T-helper 1 cell treated with Interleukin-12 subunit alpha and Interleukin-12 subunit beta and Interleukin-4 antibody, amounts not matched to agents 30 μg/mL and 1 μg/mL, for 36 hours (primary cell): ENCODE data around the gene CCND1.

Source experiments
- H3K27ac Mint-ChIP-seq: one replicate; pipeline ENCODE4 v1.8.0; 2021; ENCODE audit warnings: mild to moderate bottlenecking, mixed read lengths
- H3K27me3 Mint-ChIP-seq: one replicate; pipeline ENCODE4 v1.8.0; 2021; ENCODE audit warnings: low read depth, mixed read lengths
- H3K36me3 Mint-ChIP-seq: one replicate; pipeline ENCODE4 v1.8.0; 2021; ENCODE audit warnings: low read depth, mixed read lengths
- H3K4me1 Mint-ChIP-seq: one replicate; pipeline ENCODE4 v1.8.0; 2021; ENCODE audit warnings: low read depth, mixed read lengths
- H3K4me3 Mint-ChIP-seq: one replicate; pipeline ENCODE4 v1.8.0; 2021; ENCODE audit warnings: mild to moderate bottlenecking, moderate library complexity, mixed read lengths
- H3K9me3 Mint-ChIP-seq: one replicate; pipeline ENCODE4 v1.8.0; 2021; ENCODE audit warnings: mixed read lengths

The CCND1 gene

DNA sequence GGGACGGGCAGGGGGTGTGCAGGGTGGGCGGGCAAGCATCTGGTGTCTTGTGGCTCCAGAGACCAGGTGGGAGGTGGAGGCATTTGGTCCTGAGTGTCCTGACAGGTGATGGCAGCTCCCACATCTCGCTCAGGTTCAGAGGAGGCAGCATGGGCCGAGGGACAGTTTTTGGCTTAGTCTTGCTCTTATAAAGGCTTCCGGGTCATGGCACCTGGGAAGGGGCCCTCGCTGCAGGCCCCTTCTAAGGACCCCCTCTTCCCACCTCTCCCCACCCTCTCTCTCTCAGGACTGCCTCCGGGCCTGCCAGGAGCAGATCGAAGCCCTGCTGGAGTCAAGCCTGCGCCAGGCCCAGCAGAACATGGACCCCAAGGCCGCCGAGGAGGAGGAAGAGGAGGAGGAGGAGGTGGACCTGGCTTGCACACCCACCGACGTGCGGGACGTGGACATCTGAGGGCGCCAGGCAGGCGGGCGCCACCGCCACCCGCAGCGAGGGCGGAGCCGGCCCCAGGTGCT lies 9.9 kb downstream of the CCND1 start:
- H3K27me3 Mint-ChIP-seq, result no peaks in the 10 kb centered on the region
- no peaks in the 10 kb centered on the region for H3K9me3 Mint-ChIP-seq

DNA sequence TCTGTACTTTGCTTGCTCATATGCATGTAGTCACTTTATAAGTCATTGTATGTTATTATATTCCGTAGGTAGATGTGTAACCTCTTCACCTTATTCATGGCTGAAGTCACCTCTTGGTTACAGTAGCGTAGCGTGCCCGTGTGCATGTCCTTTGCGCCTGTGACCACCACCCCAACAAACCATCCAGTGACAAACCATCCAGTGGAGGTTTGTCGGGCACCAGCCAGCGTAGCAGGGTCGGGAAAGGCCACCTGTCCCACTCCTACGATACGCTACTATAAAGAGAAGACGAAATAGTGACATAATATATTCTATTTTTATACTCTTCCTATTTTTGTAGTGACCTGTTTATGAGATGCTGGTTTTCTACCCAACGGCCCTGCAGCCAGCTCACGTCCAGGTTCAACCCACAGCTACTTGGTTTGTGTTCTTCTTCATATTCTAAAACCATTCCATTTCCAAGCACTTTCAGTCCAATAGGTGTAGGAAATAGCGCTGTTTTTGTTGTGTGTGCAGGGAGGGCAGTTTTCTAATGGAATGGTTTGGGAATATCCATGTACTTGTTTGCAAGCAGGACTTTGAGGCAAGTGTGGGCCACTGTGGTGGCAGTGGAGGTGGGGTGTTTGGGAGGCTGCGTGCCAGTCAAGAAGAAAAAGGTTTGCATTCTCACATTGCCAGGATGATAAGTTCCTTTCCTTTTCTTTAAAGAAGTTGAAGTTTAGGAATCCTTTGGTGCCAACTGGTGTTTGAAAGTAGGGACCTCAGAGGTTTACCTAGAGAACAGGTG lies 11.1 kb downstream of the CCND1 start:
- Mint-ChIP-seq H3K9me3 (no peaks in the 10 kb centered on the region), H3K27ac (no peak overlapping the region), H3K27me3 (no peaks in the 10 kb centered on the region), H3K36me3 (no peaks in the 10 kb centered on the region), H3K4me3 (no peak overlapping the region), H3K4me1 (no peaks in the 10 kb centered on the region)

More for the DNA sequence above, 9.9 kb downstream of the CCND1 start:
- H3K4me1 Mint-ChIP-seq, result no peaks in the 10 kb centered on the region
- H3K27ac Mint-ChIP-seq, result no peak overlapping the region
- H3K36me3 Mint-ChIP-seq, result no peaks in the 10 kb centered on the region
- H3K4me3 Mint-ChIP-seq, result no peak overlapping the region

DNA sequence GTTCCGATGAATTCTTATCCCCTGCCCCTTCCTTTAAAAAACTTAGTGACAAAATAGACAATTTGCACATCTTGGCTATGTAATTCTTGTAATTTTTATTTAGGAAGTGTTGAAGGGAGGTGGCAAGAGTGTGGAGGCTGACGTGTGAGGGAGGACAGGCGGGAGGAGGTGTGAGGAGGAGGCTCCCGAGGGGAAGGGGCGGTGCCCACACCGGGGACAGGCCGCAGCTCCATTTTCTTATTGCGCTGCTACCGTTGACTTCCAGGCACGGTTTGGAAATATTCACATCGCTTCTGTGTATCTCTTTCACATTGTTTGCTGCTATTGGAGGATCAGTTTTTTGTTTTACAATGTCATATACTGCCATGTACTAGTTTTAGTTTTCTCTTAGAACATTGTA lies 12.0 kb downstream of the CCND1 start:
- Mint-ChIP-seq H3K36me3 (no peaks in the 10 kb centered on the region), H3K27me3 (no peaks in the 10 kb centered on the region), H3K9me3 (no peaks in the 10 kb centered on the region), H3K4me3 (no peak overlapping the region), H3K4me1 (no peaks in the 10 kb centered on the region), H3K27ac (no peak overlapping the region)

DNA sequence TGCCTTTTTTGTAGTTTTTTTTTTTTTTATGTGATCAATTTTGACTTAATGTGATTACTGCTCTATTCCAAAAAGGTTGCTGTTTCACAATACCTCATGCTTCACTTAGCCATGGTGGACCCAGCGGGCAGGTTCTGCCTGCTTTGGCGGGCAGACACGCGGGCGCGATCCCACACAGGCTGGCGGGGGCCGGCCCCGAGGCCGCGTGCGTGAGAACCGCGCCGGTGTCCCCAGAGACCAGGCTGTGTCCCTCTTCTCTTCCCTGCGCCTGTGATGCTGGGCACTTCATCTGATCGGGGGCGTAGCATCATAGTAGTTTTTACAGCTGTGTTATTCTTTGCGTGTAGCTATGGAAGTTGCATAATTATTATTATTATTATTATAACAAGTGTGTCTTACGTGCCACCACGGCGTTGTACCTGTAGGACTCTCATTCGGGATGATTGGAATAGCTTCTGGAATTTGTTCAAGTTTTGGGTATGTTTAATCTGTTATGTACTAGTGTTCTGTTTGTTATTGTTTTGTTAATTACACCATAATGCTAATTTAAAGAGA lies 12.5 kb downstream of the CCND1 start:
- H3K27me3 Mint-ChIP-seq, result no peaks in the 10 kb centered on the region
- H3K4me1 Mint-ChIP-seq, result no peaks in the 10 kb centered on the region
- no peaks in the 10 kb centered on the region for H3K36me3 Mint-ChIP-seq
- H3K4me3 Mint-ChIP-seq, result no peak overlapping the region
- H3K9me3 Mint-ChIP-seq, result no peaks in the 10 kb centered on the region
- no peak overlapping the region for H3K27ac Mint-ChIP-seq

DNA sequence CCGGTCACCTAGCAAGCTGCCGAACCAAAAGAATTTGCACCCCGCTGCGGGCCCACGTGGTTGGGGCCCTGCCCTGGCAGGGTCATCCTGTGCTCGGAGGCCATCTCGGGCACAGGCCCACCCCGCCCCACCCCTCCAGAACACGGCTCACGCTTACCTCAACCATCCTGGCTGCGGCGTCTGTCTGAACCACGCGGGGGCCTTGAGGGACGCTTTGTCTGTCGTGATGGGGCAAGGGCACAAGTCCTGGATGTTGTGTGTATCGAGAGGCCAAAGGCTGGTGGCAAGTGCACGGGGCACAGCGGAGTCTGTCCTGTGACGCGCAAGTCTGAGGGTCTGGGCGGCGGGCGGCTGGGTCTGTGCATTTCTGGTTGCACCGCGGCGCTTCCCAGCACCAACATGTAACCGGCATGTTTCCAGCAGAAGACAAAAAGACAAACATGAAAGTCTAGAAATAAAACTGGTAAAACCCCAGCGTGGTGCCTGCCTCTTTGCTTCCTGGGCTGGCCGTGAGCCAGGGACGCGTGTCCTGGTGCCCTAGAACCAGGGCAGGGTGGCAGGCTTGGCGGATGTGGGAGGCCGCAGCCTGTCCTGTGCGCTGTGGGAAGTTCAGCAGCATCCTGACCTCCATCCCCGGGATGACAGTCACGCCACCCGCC lies 13.2 kb downstream of the CCND1 start:
- no peaks in the 10 kb centered on the region for H3K4me1 Mint-ChIP-seq
- H3K27me3 Mint-ChIP-seq, result no peaks in the 10 kb centered on the region
- H3K9me3 Mint-ChIP-seq, result no peaks in the 10 kb centered on the region
- no peaks in the 10 kb centered on the region for H3K36me3 Mint-ChIP-seq
- H3K4me3 Mint-ChIP-seq, result no peak overlapping the region
- H3K27ac Mint-ChIP-seq, result no peak overlapping the region

DNA sequence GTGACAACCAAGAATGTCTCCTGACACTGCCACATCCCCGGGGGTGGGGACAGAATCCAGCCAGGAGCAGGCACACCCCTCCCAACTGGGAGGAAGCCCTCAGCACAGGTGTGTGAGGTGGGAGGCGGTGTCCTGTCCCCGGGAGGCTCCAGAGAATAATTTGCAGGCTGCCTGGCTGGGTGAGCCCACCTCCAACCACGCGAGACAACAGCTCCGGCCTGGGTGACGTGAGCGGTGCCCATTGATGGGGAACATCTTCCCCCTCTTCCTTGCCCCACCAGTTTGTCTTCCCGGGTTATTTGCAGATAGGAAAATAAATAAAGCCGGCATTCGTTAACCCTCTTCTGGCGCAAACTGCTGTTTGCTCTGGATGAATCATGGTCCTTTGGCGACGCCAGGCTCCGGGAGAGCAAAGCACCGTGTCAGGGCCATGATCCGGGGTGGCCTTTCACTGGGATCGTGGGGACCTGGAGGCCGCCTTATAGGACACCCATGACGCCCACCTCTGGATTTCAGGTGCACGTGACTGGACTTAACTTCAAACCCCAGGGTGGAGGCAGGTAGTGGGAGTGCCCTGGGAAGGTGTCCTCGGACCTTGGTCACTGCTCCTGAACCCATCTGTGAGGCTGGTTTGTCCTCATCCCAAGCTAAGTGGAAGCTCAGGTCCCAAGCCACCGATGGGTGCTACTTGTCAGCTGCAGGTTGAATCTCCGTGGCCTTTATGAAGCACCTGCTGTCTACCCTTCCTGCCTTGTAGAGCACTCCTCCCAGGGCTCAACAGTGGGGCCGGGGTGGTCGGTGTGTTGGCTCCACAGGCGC lies 13.9 kb downstream of the CCND1 start:
- Mint-ChIP-seq H3K4me3 (no peak overlapping the region), H3K27me3 (no peaks in the 10 kb centered on the region), H3K4me1 (no peaks in the 10 kb centered on the region), H3K9me3 (no peaks in the 10 kb centered on the region), H3K36me3 (no peaks in the 10 kb centered on the region), H3K27ac (no peak overlapping the region)

DNA sequence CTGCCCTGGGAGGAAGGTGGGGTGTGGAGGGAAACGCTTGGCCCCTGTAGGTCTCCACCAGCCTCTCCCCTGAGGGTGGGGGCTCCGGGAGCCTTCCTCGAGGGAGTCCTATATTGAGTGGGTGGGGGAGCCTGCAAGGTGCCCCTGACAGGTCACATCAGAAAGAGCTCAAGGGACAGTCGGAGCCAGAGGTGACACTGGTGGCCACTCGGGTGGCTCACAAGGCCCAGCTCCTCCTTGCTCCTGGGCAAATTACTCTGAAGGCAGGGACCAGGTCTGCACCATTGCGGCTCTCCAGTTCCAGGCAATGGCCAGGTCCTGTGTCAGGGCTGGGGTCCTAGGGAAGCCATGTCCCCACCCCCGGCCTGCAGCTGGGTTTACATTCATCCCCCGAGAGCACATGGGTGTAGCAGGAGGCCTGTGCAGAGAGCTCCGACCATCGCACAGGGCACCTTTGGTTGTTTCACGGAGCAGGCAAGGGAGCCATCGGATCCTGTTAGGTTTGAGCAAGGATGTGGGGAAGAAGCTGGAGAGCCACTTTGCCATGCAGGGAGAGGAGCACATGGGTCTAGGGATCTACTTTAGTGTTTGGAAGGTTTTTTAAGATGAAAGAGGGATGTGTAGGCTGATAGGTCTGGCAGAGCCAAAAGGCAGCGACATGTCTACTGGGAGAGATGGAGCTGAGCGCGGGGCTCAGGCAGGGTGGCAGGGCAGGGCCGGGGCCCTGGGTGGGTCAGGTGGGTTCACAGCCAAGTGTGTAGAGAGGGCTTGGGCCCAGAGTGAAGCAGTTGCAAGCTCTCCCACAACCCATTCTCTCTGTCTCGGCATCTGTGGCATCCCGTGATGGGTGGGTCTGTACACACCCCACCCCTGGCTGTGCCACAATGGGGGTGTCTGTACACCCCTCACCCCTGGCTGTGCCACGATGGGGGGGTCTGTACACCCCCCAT lies 14.8 kb downstream of the CCND1 start:
- no peaks in the 10 kb centered on the region for H3K4me1 Mint-ChIP-seq
- no peak overlapping the region for H3K27ac Mint-ChIP-seq
- H3K4me3 Mint-ChIP-seq, result no peak overlapping the region
- H3K36me3 Mint-ChIP-seq, result no peaks in the 10 kb centered on the region
- H3K27me3 Mint-ChIP-seq, result no peaks in the 10 kb centered on the region
- no peaks in the 10 kb centered on the region for H3K9me3 Mint-ChIP-seq

DNA sequence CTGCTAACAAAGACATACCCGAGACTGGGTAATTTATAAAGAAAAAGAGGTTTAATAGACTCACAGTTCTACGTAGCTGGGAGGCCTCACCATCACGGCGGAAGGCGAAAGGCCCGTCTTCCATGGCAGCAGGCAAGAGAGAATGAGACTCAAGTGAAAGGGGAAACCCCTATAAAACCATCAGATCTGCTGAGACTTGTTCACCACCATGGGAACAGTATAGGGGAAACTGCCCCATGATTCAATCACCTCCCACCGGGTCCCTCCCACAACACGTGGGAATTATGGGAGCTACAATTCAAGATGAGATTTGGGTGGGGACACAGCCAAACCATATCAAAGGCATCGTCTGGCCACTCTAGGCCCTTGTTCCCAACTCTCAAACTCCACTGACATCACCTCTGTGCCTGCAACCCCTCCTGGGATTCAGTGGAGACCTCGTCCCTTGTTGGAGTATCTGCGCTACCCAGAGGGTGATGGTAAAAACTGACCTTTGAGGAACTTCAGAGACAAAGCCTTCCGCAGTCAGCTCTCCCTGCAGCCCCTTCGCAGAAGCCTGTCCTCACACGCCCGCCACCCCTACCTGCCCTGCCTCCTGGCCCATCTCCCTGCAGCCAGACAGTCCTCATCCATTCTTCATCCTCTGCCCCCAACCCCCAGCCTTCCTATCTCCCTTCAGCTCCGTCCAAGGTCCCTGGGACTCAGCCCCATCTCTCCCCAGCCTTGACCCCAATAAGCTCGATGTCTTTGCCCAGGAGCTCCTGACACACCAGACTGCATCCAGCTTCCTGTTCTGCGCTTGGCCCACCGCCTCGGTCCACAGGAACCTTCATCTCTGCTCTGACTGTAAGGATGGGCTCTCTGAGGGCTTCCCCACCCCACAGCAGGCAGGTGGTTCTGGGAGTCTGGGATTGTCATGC lies 15.8 kb downstream of the CCND1 start:
- Mint-ChIP-seq H3K4me3 (no peak overlapping the region), H3K9me3 (no peaks in the 10 kb centered on the region), H3K4me1 (no peaks in the 10 kb centered on the region), H3K27me3 (no peaks in the 10 kb centered on the region), H3K36me3 (no peaks in the 10 kb centered on the region), H3K27ac (no peak overlapping the region)

DNA sequence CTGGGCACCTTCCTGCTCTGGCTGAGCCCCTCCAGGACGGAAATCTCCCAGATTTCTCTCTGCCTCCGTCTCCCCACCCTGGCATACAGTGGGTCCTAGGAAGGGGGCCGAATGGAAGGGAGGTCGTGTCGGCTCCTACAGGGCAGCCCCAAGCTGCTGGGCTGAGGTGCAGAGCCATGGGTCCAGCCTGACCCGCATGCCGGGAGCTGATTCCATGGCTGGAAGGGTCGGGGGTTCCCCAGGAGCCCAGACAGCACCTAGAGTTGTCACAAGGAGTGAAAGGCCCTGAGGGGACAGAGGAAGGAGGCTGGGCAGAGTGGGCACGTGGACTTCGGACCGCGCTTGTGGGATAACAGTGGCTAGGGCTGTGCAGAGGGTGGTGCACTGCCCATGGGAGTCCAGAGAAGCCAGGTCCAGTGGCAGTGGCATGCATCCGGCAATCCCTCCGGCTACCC lies 16.5 kb downstream of the CCND1 start:
- H3K9me3 Mint-ChIP-seq, result no peaks in the 10 kb centered on the region
- no peaks in the 10 kb centered on the region for H3K27me3 Mint-ChIP-seq
- no peaks in the 10 kb centered on the region for H3K36me3 Mint-ChIP-seq
- H3K27ac Mint-ChIP-seq, result no peak overlapping the region
- H3K4me1 Mint-ChIP-seq, result no peaks in the 10 kb centered on the region
- no peak overlapping the region for H3K4me3 Mint-ChIP-seq

DNA sequence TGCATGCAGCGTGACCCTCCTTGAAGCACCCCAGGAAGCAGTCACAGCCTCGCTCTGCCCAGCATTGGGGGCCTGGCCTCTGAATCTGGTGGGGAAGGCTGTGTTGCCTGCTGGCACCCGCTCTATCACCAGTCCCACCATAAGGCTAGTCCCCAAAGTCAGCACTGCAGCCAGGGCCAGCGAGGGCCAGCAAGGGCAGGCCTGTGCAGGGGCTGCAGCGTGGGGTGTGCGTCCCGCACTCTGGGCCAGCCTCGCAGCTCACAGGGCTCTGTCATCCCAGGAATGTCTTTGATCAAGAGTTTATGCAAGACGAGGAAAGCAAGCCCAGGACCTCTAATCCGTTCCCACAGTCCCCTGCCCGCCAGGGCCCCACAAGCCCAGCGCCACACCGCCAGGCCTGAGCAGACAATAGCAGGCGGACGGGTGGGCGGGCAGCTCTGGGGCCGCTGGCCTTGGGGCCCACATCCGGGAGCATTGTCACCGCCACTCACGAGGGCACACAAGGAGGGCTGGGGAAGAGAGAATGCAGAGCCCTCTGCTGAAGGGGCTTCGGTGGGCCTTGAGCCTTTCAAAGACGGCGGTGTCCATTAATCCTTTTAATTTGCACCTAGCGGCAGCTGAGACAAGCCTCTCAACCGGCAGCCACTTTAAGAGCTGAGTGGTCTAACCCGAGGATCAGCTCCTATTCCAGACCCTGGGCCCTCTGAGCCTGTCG lies 17.1 kb downstream of the CCND1 start:
- H3K4me3 Mint-ChIP-seq, result no peak overlapping the region
- H3K9me3 Mint-ChIP-seq, result no peaks in the 10 kb centered on the region
- H3K36me3 Mint-ChIP-seq, result no peaks in the 10 kb centered on the region
- H3K27me3 Mint-ChIP-seq, result no peaks in the 10 kb centered on the region
- no peak overlapping the region for H3K27ac Mint-ChIP-seq
- H3K4me1 Mint-ChIP-seq, result no peaks in the 10 kb centered on the region

DNA sequence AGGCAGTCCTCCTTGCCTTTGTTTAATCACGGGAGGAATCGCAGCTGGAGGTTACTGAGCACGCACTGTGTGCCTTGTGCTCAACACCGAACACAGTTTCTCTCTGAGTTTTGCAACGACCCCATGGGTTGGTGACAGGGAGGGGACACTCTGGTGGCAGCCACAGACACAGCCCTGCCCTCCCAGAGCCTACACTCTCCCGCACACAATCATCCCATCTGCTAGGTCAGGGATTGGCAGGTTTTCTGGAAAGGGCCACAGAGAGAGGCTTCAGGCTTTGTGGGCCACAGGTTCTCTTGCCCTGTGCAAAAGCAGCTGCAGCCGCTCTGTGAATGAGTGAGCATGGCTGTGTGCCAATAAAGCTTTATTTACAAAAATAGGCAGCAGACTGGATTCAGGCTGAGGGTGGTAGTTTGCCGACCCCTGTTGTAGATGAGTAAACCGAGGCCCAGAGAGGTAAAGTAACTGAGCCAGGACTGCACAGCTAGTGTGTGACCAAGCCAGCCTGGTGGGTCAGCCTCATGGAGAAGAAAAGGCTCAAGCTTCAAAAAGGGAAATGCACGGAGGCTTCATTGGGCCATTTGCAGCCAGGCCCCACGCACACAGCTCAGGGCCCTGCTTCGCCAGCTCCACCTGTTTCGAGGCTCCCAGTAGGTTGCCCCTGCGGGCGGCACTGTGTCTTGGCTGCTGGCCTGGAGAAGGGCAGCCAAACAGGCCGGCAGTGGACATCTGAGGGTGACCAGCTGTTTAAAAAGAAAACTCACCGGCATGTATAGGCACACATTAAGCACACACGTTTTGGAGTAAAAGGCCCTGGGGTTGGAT lies 17.9 kb downstream of the CCND1 start:
- Mint-ChIP-seq H3K9me3 (no peaks in the 10 kb centered on the region), H3K27ac (no peak overlapping the region), H3K4me1 (no peaks in the 10 kb centered on the region), H3K36me3 (peaks cover under 1% of the 10 kb centered on the region), H3K4me3 (no peak overlapping the region), H3K27me3 (no peaks in the 10 kb centered on the region)

DNA sequence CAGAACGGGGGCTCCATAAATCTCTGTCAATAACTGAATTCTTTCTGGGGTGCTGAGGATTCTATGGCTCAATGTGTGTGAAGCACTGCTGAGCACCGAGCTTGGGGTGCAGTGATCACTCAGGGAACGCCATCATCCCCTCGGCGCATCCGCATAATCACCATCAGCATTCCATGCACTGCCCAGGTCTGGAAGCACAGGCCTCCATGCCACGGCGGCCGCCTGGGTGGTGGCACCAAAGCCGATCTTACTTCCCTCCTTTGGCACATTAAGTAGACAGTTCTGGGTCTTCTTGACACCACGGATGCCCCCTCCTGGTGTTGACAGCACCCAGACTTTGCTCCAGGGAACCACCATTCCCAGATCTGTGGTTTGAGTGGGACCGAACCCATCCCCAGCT lies 18.6 kb downstream of the CCND1 start:
- H3K27me3 Mint-ChIP-seq, result no peaks in the 10 kb centered on the region
- no peak overlapping the region for H3K27ac Mint-ChIP-seq
- H3K36me3 Mint-ChIP-seq, result peaks cover 3% of the 10 kb centered on the region
- H3K4me1 Mint-ChIP-seq, result no peaks in the 10 kb centered on the region
- no peak overlapping the region for H3K4me3 Mint-ChIP-seq
- H3K9me3 Mint-ChIP-seq, result no peaks in the 10 kb centered on the region
